Body of pancreas (tissue), 4 donors: Measurements from ENCODE around the gene DUOXA1.

Source experiments
- CTCF ChIP-seq, 7 experiments: fragments of 450-650 bp in 4 of 7; fragments of 200-600 bp in 3 of 7; sonication (generic) in 3 of 7; IDR thresholded peaks; one replicate each; pipeline ENCODE4 v1.5.1; 2016 to 2019; ENCODE audit warnings: antibody characterized with exemption in 7 of 7
- POLR2A ChIP-seq, 3 donors: fragments of 450-650 bp; IDR thresholded peaks; one replicate each; pipeline ENCODE4 v1.6.1; 2016; ENCODE audit warnings: antibody characterized with exemption in 3 of 3, mild to moderate bottlenecking in 2 of 3

- no peak for TF ChIP-seq CTCF (IDR thresholded peaks at IDR 0.05)
- no peak for TF ChIP-seq POLR2A (IDR thresholded peaks at IDR 0.05)
These were observed 20.8 kb upstream of the DUOXA1 start for GRCh38 chr15:45150481-45150880.
